Gastroesophageal sphincter (tissue), 4 donors: Measurements from ENCODE around the gene ZFC3H1. TPM values are rescaled to one million over a fixed set of nuclear protein-coding genes. Genes with fewer than 3 reads are reported as not detected.

Source experiments
- ATAC-seq: fragments of 150-250 bp; one replicate; pipeline ENCODE4 v1.9.1; 2016; ENCODE audit warnings: mild to moderate bottlenecking, moderate library complexity
- H3K27ac ChIP-seq, 4 donors: fragments of 200-600 bp; sonication (generic) in 3 of 4; 1 replicate in 3 of 4; 2 replicates in 1 of 4; pipeline ENCODE4 v1.5.1; 2016 to 2019
- H3K27me3 ChIP-seq: fragments of 200-600 bp; sonication (generic); one replicate; pipeline ENCODE4 v1.5.1; 2019
- H3K36me3 ChIP-seq, 2 donors: fragments of 200-600 bp; sonication (generic); one replicate each; pipeline ENCODE4 v1.5.1; 2019; ENCODE audit warnings: control low read depth in 1 of 2
- H3K4me1 ChIP-seq, 3 donors: fragments of 200-600 bp; sonication (generic); 1 replicate in 2 of 3; 2 replicates in 1 of 3; pipeline ENCODE4 v1.5.1; 2016 to 2019; ENCODE audit warnings: control low read depth in 2 of 3
- H3K4me3 ChIP-seq, 2 donors: fragments of 200-600 bp; sonication (generic); one replicate each; pipeline ENCODE4 v1.5.1; 2019; ENCODE audit warnings: mild to moderate bottlenecking in 1 of 2, moderate library complexity in 1 of 2
- H3K9me3 ChIP-seq, 3 donors: fragments of 200-600 bp; sonication (generic); one replicate each; pipeline ENCODE4 v1.5.1; 2017 to 2019; ENCODE audit warnings: control low read depth in 2 of 3
- EP300 ChIP-seq: sonication (generic); formaldehyde crosslinking; IDR thresholded peaks from one replicate; pipeline ENCODE4 v1.6.1; 2017; ENCODE audit warnings: antibody characterized with exemption, mild to moderate bottlenecking
- POLR2A ChIP-seq, 2 donors: fragments of 450-650 bp; IDR thresholded peaks; one replicate each; pipeline ENCODE4 v1.6.1; 2017; ENCODE audit warnings: antibody characterized with exemption in 2 of 2, mild to moderate bottlenecking in 2 of 2, moderate library complexity in 1 of 2
- POLR2AphosphoS5 ChIP-seq: sonication (generic); formaldehyde crosslinking; IDR thresholded peaks from one replicate; pipeline ENCODE4 v1.6.1; 2017; ENCODE audit warnings: antibody characterized with exemption
- WGBS, 2 donors: methylation state at CpG; one replicate each; pipeline ENCODE4 v1.1.5; 2018; ENCODE audit warnings: low coverage in 1 of 2; 5-methylcytosine and 5-hydroxymethylcytosine counted together
- total RNA-seq, 4 donors: library from RNA; depleted of rRNA; stranded (reverse); fragments of >200 nt; gene quantifications; one replicate each; pipeline ENCODE4 v1.1.0, GENCODE V29; 2016
- TF ChIP-seq, protein P1 (sequence below), 4 experiments: fragments of 200-600 bp in 2 of 4; fragments of 450-650 bp in 2 of 4; sonication (generic) in 1 of 4; IDR thresholded peaks; one replicate each; pipeline ENCODE4 v1.5.1; 2017 to 2019; ENCODE audit warnings: antibody characterized with exemption in 4 of 4, mild to moderate bottlenecking in 2 of 4, moderate library complexity in 2 of 4

Gene ZFC3H1
- total RNA-seq, 4 donors from 2014 or later: 17.1 to 65.2 (median 30.3) TPM

DNA sequence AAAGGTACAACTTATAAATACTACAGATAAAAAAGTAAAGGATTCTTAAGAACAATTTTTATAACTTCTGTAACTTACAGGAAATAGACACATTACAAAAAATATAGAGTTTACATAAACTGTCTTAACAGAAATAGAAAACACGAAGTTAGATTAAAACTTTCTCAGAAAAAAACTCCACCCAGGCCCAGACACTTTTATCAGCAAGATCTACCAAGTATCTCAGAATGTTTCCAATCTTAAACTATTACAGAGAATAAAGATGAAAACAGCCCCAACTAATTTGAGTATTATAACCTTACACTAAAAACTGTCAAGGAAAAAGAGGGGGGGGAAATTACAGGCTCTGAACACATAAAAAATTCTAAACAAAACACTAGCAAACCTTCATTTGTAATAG, 8.2 kb downstream of the ZFC3H1 start:
- Histone ChIP-seq H3K27ac (no peak overlapping the region), H3K36me3 (peaks cover 0 to 74% of the 10 kb centered on the region in 2 donors), H3K9me3 (no peaks in the 10 kb centered on the region), H3K4me3 (no peak overlapping the region), H3K27me3 (no peaks in the 10 kb centered on the region), H3K4me1 (peaks cover 0 to 53% (median 0%) of the 10 kb centered on the region in 3 donors)
- no peak for ATAC-seq
- WGBS, 2 donors: 57 to 69% methylated on average over 1 of the region's 1 CpG
- TF ChIP-seq, protein P1, sequence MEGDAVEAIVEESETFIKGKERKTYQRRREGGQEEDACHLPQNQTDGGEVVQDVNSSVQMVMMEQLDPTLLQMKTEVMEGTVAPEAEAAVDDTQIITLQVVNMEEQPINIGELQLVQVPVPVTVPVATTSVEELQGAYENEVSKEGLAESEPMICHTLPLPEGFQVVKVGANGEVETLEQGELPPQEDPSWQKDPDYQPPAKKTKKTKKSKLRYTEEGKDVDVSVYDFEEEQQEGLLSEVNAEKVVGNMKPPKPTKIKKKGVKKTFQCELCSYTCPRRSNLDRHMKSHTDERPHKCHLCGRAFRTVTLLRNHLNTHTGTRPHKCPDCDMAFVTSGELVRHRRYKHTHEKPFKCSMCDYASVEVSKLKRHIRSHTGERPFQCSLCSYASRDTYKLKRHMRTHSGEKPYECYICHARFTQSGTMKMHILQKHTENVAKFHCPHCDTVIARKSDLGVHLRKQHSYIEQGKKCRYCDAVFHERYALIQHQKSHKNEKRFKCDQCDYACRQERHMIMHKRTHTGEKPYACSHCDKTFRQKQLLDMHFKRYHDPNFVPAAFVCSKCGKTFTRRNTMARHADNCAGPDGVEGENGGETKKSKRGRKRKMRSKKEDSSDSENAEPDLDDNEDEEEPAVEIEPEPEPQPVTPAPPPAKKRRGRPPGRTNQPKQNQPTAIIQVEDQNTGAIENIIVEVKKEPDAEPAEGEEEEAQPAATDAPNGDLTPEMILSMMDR (IDR thresholded peaks at IDR 0.05): no peak
- TF ChIP-seq EP300 (no peak), POLR2A (IDR thresholded peaks at IDR 0.05) (no peak), POLR2AphosphoS5 (no peak)

- H3K9me3 ChIP-seq: no peaks in the 10 kb centered on the region
- TF ChIP-seq EP300 (no peak), POLR2AphosphoS5 (no peak), POLR2A (IDR thresholded peaks at IDR 0.05) (no peak)
- TF ChIP-seq, protein P1 (IDR thresholded peaks at IDR 0.05): no peak
- no peak overlapping the region for H3K27ac ChIP-seq
- H3K27me3 ChIP-seq: no peaks in the 10 kb centered on the region
- ATAC-seq: no peak
- no peak overlapping the region for H3K4me3 ChIP-seq
- H3K4me1 ChIP-seq: peaks cover 0 to 49% (median 0%) of the 10 kb centered on the region in 3 donors
- H3K36me3 ChIP-seq: peaks cover 0 to 74% of the 10 kb centered on the region in 2 donors
- WGBS, 2 donors: 50 to 100% methylated on average over 2 to 3 of the region's 3 CpGs
Measured at GRCh38 chr12:71654200-71654599, 9.4 kb downstream of the ZFC3H1 start.

GRCh38 chr12:71653137-71653536, 10.5 kb downstream of the ZFC3H1 start:
- WGBS, 2 donors: 97 to 100% methylated on average over 2 of the region's 2 CpGs
- H3K36me3 ChIP-seq: peaks cover 0 to 69% of the 10 kb centered on the region in 2 donors

GRCh38 chr12:71652656-71653055, 11.0 kb downstream of the ZFC3H1 start:
- H3K4me1 ChIP-seq: peaks cover 0 to 54% (median 0%) of the 10 kb centered on the region in 3 donors
- ATAC-seq: no peak
- TF ChIP-seq, protein P1 (IDR thresholded peaks at IDR 0.05): no peak
- TF ChIP-seq EP300: no peak
- no peak for TF ChIP-seq POLR2A (IDR thresholded peaks at IDR 0.05)
- TF ChIP-seq POLR2AphosphoS5: no peak
- no peaks in the 10 kb centered on the region for H3K27me3 ChIP-seq
- peaks cover 0 to 64% of the 10 kb centered on the region in 2 donors for H3K36me3 ChIP-seq
- H3K27ac ChIP-seq: no peak overlapping the region
- 88% methylated on average over 1 of the region's 1 CpG; no CpG with 5 or more reads in 1 of the 2 donors for WGBS, 2 donors
- no peaks in the 10 kb centered on the region for H3K9me3 ChIP-seq
- no peak overlapping the region for H3K4me3 ChIP-seq

More at GRCh38 chr12:71653137-71653536, 10.5 kb downstream of the ZFC3H1 start:
- H3K27me3 ChIP-seq: no peaks in the 10 kb centered on the region
- H3K27ac ChIP-seq: no peak overlapping the region
- H3K9me3 ChIP-seq: no peaks in the 10 kb centered on the region
- H3K4me3 ChIP-seq: no peak overlapping the region
- TF ChIP-seq POLR2AphosphoS5: no peak
- TF ChIP-seq POLR2A (IDR thresholded peaks at IDR 0.05): no peak
- no peak for TF ChIP-seq EP300
- TF ChIP-seq, protein P1 (IDR thresholded peaks at IDR 0.05): no peak
- no peak for ATAC-seq
- H3K4me1 ChIP-seq: peaks cover 0 to 54% (median 0%) of the 10 kb centered on the region in 3 donors

- Histone ChIP-seq H3K36me3 (peaks cover 2 to 74% of the 10 kb centered on the region in 2 donors), H3K9me3 (no peaks in the 10 kb centered on the region), H3K4me3 (no peak overlapping the region), H3K27me3 (no peaks in the 10 kb centered on the region), H3K27ac (no peak overlapping the region), H3K4me1 (peaks cover 0 to 28% (median 0%) of the 10 kb centered on the region in 3 donors)
- TF ChIP-seq EP300 (no peak), POLR2A (IDR thresholded peaks at IDR 0.05) (no peak), POLR2AphosphoS5 (no peak)
- TF ChIP-seq, protein P1 (IDR thresholded peaks at IDR 0.05): no peak
- 77 to 86% methylated on average over 2 of the region's 2 CpGs for WGBS, 2 donors
- no peak for ATAC-seq
Measured at GRCh38 chr12:71649401-71649800, 14.2 kb downstream of the ZFC3H1 start.
